Liver (tissue), 9 donors: ENCODE measurements around the gene ACTR3C. TPM values are rescaled to one million over a fixed set of nuclear protein-coding genes. Genes with fewer than 3 reads are reported as not detected.

Experiments used
- DNase-seq: peaks from one replicate; pipeline ENCODE4 v3.0.0-alpha.2; 2017; ENCODE audit warnings: low spot score
- H3K27ac ChIP-seq, 2 donors: one replicate each; pipeline ENCODE4 v1.7.0; 2013; ENCODE audit warnings: inconsistent platforms in 2 of 2, low read length in 2 of 2, control low read depth in 1 of 2, low read depth in 1 of 2, mild to moderate bottlenecking in 1 of 2
- H3K27me3 ChIP-seq, 4 donors: one replicate each; pipeline versions ENCODE4 v1.6.1 to v1.7.0; 2013; ENCODE audit warnings: low read length in 3 of 4, inconsistent platforms in 1 of 4, mild to moderate bottlenecking in 1 of 4, moderate library complexity in 1 of 4; ENCODE audit not compliant: control insufficient read depth in 4 of 4, insufficient read depth in 4 of 4
- H3K36me3 ChIP-seq, 4 donors: one replicate each; pipeline versions ENCODE4 v1.6.1 to v1.7.0; 2013; ENCODE audit warnings: low read length in 3 of 4, mild to moderate bottlenecking in 3 of 4, low read depth in 1 of 4, moderate library complexity in 1 of 4; ENCODE audit not compliant: control insufficient read depth in 4 of 4, insufficient read depth in 3 of 4
- H3K4me1 ChIP-seq, 4 donors: one replicate each; pipeline versions ENCODE4 v1.6.1 to v1.7.0; 2013; ENCODE audit warnings: low read length in 3 of 4, mild to moderate bottlenecking in 3 of 4, moderate library complexity in 1 of 4; ENCODE audit not compliant: control insufficient read depth in 4 of 4, insufficient read depth in 4 of 4
- H3K4me3 ChIP-seq, 3 donors: one replicate each; pipeline versions ENCODE4 v1.6.1 to v1.7.0; 2013; ENCODE audit warnings: low read length in 3 of 3, control low read depth in 1 of 3, low read depth in 1 of 3, mild to moderate bottlenecking in 1 of 3
- H3K9ac ChIP-seq, 2 donors: one replicate each; pipeline ENCODE4 v1.7.0; 2013; ENCODE audit warnings: low read length in 2 of 2, mild to moderate bottlenecking in 2 of 2, moderate library complexity in 2 of 2, control low read depth in 1 of 2, low read depth in 1 of 2
- H3K9me3 ChIP-seq, 4 donors: one replicate each; pipeline versions ENCODE4 v1.6.1 to v1.7.0; 2013; ENCODE audit warnings: low read length in 3 of 4; ENCODE audit not compliant: control insufficient read depth in 4 of 4
- ATF3 ChIP-seq: IDR thresholded peaks from 2 replicates; pipeline ENCODE4 v1.6.1; 2016; ENCODE audit warnings: antibody characterized with exemption
- CTCF ChIP-seq: fragments of 150-350 bp; IDR thresholded peaks from 2 replicates; pipeline ENCODE4 v1.5.1; 2017; ENCODE audit warnings: improper control_type of control experiment, low read depth, low read length; ENCODE audit not compliant: missing input control
- EGR1 ChIP-seq, 2 donors: IDR thresholded peaks; 2 replicates each; pipeline ENCODE4 v1.6.1; 2016 to 2018; ENCODE audit warnings: antibody characterized with exemption in 2 of 2, low read depth in 2 of 2
- FOXA1 ChIP-seq: IDR thresholded peaks from 2 replicates; pipeline ENCODE4 v1.6.1; 2016; ENCODE audit warnings: antibody characterized with exemption
- FOXA2 ChIP-seq: IDR thresholded peaks from 2 replicates; pipeline ENCODE4 v1.6.1; 2016; ENCODE audit warnings: antibody characterized with exemption
- GABPA ChIP-seq, 2 donors: IDR thresholded peaks in 1 of 2; conservative IDR thresholded peaks in 1 of 2; 2 replicates each; pipeline ENCODE4 v1.6.1; 2016; ENCODE audit warnings: antibody characterized with exemption in 2 of 2, mild to moderate bottlenecking in 1 of 2, moderate library complexity in 1 of 2
- HNF4A ChIP-seq, 2 donors: conservative IDR thresholded peaks; 2 replicates each; pipeline ENCODE4 v1.6.1; 2016; ENCODE audit warnings: antibody characterized with exemption in 2 of 2, mild to moderate bottlenecking in 2 of 2
- HNF4G ChIP-seq: IDR thresholded peaks from 2 replicates; pipeline ENCODE4 v1.6.1; 2016; ENCODE audit warnings: antibody characterized with exemption
- JUND ChIP-seq, 2 donors: IDR thresholded peaks; 2 replicates each; pipeline ENCODE4 v1.6.1; 2016; ENCODE audit warnings: antibody characterized with exemption in 2 of 2
- MAX ChIP-seq: IDR thresholded peaks from 2 replicates; pipeline ENCODE4 v1.6.1; 2016; ENCODE audit warnings: antibody characterized with exemption
- NR2F2 ChIP-seq: IDR thresholded peaks from 2 replicates; pipeline ENCODE4 v1.6.1; 2016; ENCODE audit warnings: antibody characterized with exemption
- RAD21 ChIP-seq, 2 donors: IDR thresholded peaks; 2 replicates each; pipeline ENCODE4 v1.6.1; 2016; ENCODE audit warnings: antibody characterized with exemption in 2 of 2, mild to moderate bottlenecking in 2 of 2
- REST ChIP-seq: IDR thresholded peaks from 2 replicates; pipeline ENCODE4 v1.6.1; 2016; ENCODE audit warnings: antibody characterized with exemption, mild to moderate bottlenecking
- RXRA ChIP-seq, 2 donors: IDR thresholded peaks; 2 replicates each; pipeline ENCODE4 v1.6.1; 2017 to 2018; ENCODE audit warnings: antibody characterized with exemption in 2 of 2, mild to moderate bottlenecking in 1 of 2
- SP1 ChIP-seq: IDR thresholded peaks from 2 replicates; pipeline ENCODE4 v1.6.1; 2018; ENCODE audit warnings: antibody characterized with exemption, mild to moderate bottlenecking
- TAF1 ChIP-seq: conservative IDR thresholded peaks from 2 replicates; pipeline ENCODE4 v1.6.1; 2016; ENCODE audit warnings: antibody characterized with exemption, mild to moderate bottlenecking
- ZBTB33 ChIP-seq: IDR thresholded peaks from 2 replicates; pipeline ENCODE4 v1.6.1; 2016; ENCODE audit warnings: antibody characterized with exemption
- WGBS: extraction: QIAGEN DNeasy Blood & Tissue Kit; methylation state at CpG from one replicate; pipeline ENCODE4 v1.1.7; 2013; 5-methylcytosine and 5-hydroxymethylcytosine counted together
- polyA plus RNA-seq, 2 donors: library from polyadenylated mRNA; stranded (reverse) in 1 of 2; unstranded in 1 of 2; fragments of 200-250 nt in 1 of 2; fragments of >200 nt in 1 of 2; fragmentation: Nextera tagmentation in 1 of 2; extraction: Ambion mirVana in 1 of 2; gene quantifications; one replicate each; pipeline versions ENCODE4 v1.2.1 to v1.2.3, GENCODE V29; 2013 to 2015
- total RNA-seq, 2 donors: library from RNA; depleted of rRNA; stranded (reverse); fragments of >200 nt; gene quantifications; one replicate each; pipeline ENCODE4 v1.2.3, GENCODE V29; 2014
- donor health status: healthy.
- donor health status: healthy.
- donor health status: healthy.
- donor health status: healthy.
- donor health status: healthy.

Gene ACTR3C
- total and polyA plus RNA-seq, 4 donors: 3.0 to 61.7 (median 28.3) TPM

GRCh38 chr7:150311711-150312110 is 11.6 kb downstream of the ACTR3C start:
- H3K4me3 ChIP-seq: no peak overlapping the region
- H3K4me1 ChIP-seq: peaks cover 0 to 8% (median 3%) of the 10 kb centered on the region in 4 donors
- no peaks in the 10 kb centered on the region for H3K27me3 ChIP-seq
- WGBS: 91% methylated on average over 5 of the region's 5 CpGs
- no peak for DNase-seq
- H3K9ac ChIP-seq: no peak overlapping the region
- H3K27ac ChIP-seq: no peak overlapping the region
- TF ChIP-seq RAD21 (IDR thresholded peaks at IDR 0.05) (no peak), SP1 (no peak), RXRA (IDR thresholded peaks at IDR 0.05) (no peak), NR2F2 (no peak), REST (no peak), FOXA2 (no peak), HNF4A (conservative IDR thresholded peaks at IDR 0.05) (no peak), CTCF (no peak), ATF3 (no peak), GABPA (IDR thresholded peaks at IDR 0.05 in 1 of 2, conservative IDR thresholded peaks at IDR 0.05 in 1 of 2) (no peak), HNF4G (no peak), FOXA1 (no peak), JUND (IDR thresholded peaks at IDR 0.05) (no peak), TAF1 (no peak), ZBTB33 (no peak)
- no peaks in the 10 kb centered on the region for H3K36me3 ChIP-seq
- H3K9me3 ChIP-seq: no peaks in the 10 kb centered on the region

GRCh38 chr7:150311146-150311545 is 12.2 kb downstream of the ACTR3C start:
- H3K27ac ChIP-seq: no peak overlapping the region
- WGBS: 96% methylated on average over 4 of the region's 4 CpGs
- no peak overlapping the region for H3K9ac ChIP-seq
- no peaks in the 10 kb centered on the region for H3K9me3 ChIP-seq
- peaks cover 0 to 8% (median 3%) of the 10 kb centered on the region in 4 donors for H3K4me1 ChIP-seq
- no peaks in the 10 kb centered on the region for H3K36me3 ChIP-seq
- no peaks in the 10 kb centered on the region for H3K27me3 ChIP-seq
- DNase-seq: no peak
- no peak overlapping the region for H3K4me3 ChIP-seq
- no peak for TF ChIP-seq EGR1 (IDR thresholded peaks at IDR 0.05; ENCODE audit: low read depth in 2 of 2)
- no peak for TF ChIP-seq CTCF
- TF ChIP-seq ZBTB33: no peak
- TF ChIP-seq RAD21 (IDR thresholded peaks at IDR 0.05): no peak
- TF ChIP-seq TAF1: no peak
- TF ChIP-seq FOXA1: no peak
- no peak for TF ChIP-seq HNF4A (conservative IDR thresholded peaks at IDR 0.05)
- no peak for TF ChIP-seq MAX
